GM19455 (cell line): ENCODE results near the gene SLC16A6.
"Not testable (repeated sequence)": the region's sequence is repeated elsewhere in the genome, so short reads cannot be mapped to it uniquely, and the experiment has no call there.

Source experiments
- ATAC-seq: cut with Tn5 transposase; IDR thresholded peaks from one replicate; pipeline ENCODE4 v1.9.1; 2021; ENCODE audit not compliant: unreplicated experiment

The SLC16A6 gene, protein sequence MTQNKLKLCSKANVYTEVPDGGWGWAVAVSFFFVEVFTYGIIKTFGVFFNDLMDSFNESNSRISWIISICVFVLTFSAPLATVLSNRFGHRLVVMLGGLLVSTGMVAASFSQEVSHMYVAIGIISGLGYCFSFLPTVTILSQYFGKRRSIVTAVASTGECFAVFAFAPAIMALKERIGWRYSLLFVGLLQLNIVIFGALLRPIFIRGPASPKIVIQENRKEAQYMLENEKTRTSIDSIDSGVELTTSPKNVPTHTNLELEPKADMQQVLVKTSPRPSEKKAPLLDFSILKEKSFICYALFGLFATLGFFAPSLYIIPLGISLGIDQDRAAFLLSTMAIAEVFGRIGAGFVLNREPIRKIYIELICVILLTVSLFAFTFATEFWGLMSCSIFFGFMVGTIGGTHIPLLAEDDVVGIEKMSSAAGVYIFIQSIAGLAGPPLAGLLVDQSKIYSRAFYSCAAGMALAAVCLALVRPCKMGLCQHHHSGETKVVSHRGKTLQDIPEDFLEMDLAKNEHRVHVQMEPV

DNA sequence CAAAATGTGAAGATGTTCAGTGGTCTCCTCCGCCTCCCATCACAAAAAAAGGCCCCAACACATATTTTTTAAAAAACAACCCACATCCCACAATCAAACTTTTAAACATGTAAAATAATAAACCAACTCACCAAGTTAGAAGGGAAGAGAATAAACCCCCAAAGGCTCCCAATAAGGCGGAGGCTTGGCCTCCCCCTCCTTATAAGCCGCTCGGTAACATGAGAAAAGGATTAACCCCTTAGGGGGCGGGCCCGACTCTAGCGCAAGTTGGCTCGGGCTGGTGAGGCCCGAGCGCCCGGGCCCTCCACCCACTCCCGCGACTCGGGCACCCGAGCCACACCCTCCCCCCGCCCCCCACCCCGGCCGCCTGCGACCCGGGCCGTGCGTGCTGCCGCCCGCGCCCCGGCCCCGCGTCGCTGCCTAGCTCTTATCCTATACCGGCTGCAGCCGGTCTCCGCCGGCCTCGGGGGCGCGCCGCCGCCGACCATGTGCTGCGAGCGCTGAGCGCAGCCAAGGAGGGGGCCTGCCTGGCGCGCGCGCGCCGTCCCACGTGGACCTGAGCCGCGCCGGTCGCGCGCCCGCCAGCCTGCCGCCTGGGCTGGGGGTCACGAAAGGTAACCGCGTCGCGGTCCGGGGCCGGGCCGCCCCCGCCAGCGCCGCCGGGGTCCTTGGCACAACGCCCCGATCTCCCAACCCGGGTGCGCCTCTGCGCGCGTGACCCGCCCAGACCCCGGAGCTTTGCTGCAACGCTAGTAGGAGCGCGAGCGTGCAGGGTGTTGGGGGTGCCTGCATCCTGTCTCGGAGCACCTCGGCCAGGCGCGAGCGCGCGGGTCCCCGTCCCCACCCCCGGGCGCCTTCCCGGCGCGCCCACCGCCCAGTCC, at the start of gene SLC16A6, which contains the start of gene ARSG:
Gene SLC16A6 (minus strand): TSS at position 173 of the 881 bp plus-strand sequence. CDS start 12,807 bp downstream, outside the sequence.
Gene ARSG (plus strand): TSS at position 541 of the 881 bp plus-strand sequence. CDS start 15,999 bp downstream, outside the sequence.
- ATAC-seq: peak; percentile 55

DNA sequence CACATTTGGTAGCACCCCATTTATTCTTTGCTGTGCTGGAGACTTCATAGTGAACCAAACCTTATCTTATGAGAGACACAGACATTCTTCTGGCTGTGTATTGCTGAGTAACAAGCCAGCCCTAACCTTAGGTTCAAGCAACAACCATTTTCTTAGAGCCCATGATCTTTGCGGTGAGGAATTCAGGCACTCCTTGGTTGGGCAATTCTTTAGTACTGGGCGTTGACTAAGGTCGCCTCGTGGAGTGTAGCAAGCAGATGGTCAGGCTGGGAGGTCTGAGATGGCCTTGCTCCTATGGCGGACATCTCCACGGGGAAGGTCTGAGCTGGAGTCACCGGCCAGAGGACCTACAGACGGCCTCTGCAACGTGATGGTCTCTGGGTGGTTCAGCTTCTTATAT, 43.5 kb upstream of the SLC16A6 start:
- ATAC-seq: no peak

DNA sequence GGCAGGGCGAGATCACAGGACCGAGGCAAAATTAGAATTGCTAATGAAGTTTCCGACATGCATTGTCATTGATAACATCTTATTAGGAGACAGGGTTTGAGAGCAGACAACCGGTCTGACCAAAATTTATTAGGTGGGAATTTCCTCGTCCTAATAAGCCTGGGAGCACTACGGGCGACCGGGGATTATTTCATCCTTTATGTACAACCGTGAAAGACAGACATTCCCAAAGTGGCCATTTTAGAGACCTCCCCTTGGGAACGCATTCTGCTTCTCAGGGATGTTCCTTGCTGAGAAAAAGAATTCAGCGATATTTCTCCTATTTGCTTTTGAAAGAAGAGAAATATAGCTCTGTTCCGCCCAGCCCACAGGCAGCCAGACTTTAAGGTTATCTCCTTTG, 41.0 kb upstream of the SLC16A6 start:
- ATAC-seq: not testable (repeated sequence)

DNA sequence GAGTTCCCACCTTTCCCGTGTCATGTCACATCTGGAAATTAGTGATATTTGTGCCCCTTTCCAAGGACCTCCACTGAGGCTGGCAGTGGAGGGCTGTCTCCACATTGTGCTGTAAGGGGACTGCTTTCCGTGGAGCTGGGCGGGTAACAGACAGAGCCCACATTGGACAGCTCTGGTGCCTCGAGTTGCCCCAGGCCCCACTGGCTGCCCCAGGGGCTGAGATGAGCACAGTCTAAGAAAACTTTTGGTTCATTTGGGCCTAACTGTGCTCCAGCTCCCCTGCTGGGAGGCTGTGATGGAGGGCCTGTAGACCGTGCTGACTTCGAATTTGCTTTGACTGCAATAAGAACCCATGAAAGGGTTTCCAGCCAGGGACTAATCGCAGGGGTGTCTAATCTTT, 38.4 kb upstream of the SLC16A6 start:
- ATAC-seq: no peak

DNA sequence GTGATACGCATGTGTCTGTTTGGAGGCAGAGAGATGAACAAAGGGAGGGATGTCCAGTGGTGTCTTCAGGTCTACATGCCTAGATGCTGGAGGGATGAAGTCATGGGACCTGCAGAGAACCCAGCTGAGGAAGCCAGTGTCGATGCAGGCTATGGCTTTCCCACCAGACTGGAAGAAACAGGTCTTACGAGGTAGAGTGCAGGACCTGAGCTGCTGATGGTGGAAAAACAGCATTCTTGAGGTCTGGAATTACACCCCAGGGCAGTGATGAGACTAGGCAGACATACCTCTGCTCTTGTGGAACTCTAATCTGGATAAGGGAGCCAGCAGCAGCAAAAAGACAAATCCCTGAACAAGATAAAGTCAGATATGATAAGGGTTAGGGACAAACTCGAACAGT, 37.7 kb upstream of the SLC16A6 start:
- no peak for ATAC-seq

DNA sequence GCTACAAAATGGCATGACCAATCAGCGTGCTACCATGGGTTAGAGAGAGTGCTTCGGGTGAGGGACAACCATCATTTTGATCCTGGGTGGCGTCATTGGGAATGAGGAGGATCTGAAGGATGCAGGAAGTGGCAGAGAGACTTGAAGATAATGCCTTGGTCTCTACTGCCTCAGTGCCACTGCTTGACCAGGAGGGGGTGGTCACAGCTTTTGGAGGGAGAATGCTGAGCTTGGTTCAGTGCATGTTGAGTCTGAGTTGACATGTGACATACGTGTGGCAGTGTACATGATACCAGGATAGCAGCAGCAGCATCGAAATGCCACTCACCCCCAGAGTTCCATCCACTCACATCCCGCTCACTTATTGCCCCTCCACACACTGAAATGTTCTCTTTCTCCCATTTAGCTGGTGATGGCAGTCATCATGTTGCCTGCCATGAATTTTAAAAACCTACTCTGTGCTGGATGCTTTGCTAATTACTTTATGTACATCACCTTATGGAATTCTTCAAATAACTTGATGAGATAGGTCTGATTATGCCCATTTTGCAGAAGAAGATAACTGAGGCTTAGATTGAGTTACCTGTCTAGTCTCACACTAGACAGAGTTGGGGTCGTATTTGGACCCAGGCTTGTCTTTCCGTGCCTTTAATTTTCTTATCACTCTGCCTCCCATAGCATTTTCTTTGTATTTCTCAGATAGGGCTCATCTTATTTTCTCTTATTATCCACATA, 37.1 kb upstream of the SLC16A6 start:
- no peak for ATAC-seq

DNA sequence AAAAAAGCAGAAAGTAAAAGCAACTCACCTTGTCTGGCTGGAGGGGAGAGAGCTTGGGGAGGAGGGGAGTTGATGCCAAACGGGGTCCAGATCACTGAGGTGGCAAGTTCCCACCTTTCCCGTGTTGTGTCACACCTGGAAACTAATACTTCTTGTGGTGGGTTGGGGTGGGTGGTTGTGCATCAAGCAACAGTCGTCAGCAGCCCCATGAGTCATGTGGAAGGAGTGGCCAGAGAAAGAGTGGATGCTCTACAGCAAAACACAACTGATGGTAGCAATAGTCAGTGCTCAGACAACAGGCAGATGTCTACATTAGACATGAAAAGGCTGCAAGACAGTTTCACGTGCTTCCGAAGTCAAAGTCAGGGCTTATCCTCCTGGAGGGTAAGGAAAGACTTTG, 35.8 kb upstream of the SLC16A6 start:
- ATAC-seq: no peak

DNA sequence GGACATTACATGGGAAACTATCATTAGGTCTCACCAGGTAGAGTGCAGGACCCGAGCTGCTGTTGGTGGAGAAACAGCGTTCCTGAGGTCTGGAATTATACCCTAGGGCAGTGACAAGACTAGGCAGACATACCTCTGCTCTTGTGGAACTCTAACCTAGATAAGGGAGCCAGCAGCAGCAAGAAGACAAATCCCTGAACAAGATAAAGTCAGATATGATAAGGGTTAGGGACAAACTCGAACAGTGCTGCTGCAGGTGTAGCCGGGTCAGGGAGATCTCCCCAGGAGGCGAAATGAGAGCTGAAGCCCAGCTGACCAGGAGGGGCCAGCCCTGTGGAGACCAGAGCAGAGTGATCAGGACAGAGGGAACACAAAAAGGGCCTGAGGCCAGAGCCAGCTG, 35.0 kb upstream of the SLC16A6 start:
- no peak for ATAC-seq

DNA sequence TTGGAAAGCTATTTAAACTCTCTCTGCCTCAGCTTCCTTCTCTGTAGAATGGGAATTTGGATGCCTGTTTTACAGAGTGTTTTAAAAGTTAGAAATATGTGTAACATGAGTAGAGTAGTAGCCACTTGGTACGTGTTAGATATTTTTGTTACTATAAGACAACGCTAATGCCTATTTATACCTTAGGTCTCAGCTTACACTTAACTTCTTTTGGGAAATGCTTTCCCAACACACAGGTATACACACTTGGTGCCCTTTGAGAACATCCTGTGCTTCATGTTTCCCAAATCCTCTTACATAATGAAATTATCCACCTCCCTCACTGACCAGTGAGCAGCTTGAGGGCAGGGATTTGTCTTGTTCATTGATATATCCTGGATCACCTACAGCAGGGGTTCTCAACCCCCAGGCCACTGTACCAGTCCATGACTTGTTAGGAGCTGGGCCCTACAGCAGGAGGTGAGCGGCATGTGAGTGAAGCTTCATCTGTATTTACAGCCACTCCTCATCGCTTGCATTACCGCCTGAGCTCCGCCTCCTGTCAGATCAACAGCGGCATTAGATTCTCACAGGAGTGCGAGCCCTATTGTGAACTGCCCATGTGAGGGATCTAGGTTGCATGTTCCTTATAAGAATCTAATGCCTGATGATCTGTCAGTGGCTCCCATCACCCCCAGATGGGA, 33.9 kb upstream of the SLC16A6 start:
- no peak for ATAC-seq

DNA sequence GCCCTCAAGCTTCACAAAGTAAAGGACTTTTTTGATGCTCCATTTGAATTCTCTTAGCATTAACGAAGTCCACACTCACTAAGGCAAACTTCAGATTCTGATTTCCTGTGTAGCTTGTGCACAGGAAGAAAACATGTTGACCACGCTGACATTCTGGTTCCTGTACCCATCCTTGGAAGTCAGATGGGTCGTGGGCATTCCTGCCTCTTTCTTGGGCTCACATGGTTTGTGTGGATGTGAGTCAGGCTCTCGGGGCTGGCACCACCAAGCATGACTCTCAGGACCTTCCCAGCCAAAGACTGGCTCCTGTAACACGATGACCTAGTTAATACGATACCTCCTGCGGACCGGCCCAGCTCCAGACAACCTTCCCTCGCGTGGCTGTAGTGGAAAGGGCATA, 33.2 kb upstream of the SLC16A6 start:
- no peak for ATAC-seq

DNA sequence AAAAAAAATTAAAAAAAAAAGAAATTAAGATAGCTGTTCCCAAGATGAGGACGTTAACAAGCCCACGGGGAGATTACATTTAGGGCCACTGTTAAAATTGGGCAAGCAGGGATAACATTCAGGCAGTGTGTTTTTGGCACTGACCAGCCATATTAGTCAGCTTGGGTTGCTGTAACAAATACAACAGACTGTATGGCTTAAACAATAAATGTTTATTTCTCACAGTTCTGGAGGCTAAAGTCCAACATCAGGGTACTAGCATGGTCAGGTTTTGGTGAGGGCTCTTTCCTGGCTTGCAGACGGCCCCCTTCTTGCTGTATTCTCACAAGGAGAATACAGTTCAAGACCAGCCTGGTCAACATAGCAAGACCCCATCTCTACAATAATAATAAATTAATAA, 31.7 kb upstream of the SLC16A6 start:
- no peak for ATAC-seq

DNA sequence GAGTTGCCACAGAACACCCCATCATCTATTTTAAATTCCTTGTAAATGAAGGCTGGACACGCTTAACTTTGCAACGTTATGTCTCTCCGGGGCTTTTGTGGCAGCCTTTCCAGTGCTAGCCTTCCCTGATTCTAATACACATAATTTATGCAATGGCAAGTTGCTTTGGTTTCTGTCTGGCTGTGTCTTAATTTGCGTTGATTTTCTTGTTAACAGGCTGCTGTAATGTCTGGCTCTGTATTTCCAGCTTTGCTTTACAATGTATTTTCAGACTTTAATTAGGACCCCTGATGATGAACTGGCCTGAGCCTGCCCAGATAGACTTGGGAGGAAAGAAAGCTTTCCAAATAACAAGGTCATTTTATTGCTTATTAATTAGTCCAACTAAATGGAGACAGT, 30.6 kb upstream of the SLC16A6 start:
- ATAC-seq: no peak

DNA sequence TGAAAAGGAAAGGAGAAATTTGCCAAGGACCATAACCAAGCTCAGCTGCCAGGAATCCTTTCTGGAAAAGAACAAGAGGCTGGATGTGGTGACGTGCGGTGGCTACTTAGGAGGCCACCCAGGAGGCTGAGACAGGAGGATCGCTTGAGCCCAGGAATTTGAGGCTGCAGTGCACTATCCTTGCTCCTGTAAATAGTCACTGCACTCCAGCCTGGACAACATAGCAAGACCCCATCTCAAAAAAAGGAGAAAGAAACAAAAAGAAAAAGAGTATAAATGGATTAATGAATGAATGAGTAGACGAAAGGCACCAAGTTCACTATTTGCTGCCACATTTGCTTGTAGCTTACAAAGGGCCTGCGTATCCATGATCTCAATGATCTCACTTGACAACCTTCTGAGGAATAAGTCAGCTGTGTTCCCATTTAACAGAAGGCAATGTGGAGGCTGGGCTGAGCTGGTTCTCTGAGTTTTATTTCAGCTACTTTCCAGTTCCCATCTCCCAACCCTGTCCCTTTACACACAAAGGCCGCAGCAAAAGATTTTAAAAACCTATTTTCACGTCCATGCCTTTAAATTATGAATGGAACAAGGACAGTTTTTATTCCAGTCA, 30.1 kb upstream of the SLC16A6 start:
- ATAC-seq: no peak

DNA sequence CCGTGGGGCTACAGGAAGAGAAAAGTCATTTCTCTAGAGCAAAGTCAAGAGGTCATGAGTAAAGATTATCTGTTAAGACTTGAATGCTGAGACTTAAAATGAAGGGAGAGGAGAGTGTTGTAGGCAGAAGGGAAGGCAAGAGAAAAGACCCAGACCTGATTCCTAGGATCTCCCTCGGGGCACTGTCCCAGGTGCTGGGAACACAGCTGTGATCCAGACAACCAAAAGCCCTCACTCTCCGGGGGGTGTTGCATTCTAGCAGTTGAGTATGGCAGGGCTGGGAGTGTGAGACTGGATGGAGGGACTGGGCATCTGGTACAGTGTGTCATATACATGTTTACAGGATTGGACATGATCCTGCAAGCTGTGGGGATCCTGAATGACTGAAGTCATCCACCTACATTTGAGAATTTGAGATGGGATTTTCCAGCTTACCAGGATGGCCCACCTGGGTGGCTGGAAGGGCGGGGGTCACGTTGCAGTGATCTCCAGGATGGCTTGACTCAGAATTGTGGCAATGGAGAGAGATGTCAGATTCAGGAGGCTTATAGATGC, 29.5 kb upstream of the SLC16A6 start:
- no peak for ATAC-seq

DNA sequence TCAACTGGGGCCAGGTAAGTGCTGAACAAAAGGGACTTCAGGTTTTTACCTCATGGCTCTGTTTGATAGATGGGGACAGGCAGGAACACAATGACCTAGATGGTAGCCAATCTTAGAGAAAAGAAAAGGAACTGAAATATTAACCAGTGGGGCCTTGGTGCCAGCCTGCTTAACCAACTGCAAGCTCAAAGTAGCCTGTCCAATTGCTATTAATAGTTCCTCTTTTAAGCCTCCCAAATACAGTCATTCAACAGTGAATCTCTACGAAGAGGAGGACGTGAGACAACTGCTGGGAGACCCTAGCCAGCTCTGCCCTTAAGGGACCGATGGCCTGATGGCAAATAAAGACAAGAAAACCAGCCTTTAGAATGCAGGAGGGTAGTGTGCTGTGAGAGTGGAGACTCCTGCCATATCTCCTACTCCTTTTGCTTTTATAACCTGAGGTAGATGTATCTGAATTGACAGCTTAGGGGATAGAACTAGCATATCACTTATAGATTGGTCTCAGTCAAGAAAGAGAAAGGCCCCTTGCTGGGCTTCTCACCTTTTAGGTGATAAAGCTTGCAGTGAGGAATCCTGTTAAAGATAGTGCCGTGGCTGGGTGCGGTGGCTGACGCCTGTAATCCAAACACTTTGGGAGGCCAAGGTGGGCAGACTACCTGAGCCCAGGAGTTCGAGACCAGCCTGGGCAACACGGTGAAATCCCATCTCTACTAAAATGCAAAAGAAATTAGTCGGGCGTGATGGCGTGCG, 28.7 kb upstream of the SLC16A6 start:
- no peak for ATAC-seq

DNA sequence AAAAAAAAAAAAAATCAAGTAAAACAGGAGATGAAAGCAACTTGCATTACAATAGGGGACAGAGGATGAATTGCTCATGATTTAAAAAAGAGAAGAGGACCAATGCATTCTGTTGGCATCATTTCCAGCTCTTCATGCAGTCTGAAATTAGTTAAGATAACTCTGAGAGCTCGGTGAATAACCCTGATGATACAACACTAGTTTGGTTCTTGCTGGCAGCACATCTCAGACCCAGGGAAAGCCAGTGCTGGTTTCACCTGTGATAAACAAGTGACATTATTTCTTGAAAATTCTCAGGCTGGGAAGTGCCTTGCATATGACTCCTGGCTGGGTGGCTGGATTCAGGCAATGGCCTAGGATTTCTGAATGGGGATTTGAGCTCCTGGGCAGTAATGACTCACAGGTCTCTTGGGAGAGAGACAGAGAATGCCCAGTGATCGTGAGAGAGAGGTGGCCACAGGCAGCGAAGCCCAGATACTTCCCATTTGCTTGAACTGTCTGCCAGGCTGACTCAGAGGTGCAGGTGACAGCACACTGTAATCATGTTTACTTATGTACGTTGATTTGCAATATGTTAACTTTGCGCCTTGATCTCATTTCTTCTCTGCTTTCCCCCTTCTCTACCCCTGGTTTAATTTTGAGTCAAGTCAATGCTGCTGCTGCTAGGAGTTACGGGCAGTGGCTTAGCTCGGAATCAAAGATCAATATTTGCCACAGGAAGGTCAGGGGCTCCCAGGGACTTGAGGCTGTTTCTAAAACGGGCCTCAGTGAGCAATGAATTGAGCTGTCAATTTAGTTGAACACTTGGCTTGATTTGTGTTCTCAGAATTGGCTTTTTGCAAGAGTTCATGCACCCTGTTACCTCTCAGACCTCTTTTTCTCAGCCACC, 27.4 kb upstream of the SLC16A6 start:
- ATAC-seq: no peak

DNA sequence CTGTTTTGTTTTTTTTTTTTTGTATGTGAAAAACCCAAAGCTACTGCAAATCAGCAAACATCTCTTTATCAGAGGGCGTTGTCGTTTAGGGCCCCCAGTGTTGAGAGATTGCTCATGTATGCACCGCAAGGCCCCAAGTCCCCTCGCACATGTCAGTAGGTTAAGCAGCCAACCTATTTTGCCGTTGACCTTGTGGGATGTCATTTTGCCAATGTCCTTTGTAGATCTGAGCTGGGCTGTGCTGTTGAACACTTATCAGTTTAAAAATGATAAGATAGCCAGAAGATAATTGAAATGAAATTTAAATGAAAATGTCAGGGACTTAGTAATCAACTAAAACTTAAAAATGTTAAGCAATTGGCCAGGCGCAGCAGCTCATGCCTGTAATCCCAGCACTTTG, 26.5 kb upstream of the SLC16A6 start:
- ATAC-seq: no peak

DNA sequence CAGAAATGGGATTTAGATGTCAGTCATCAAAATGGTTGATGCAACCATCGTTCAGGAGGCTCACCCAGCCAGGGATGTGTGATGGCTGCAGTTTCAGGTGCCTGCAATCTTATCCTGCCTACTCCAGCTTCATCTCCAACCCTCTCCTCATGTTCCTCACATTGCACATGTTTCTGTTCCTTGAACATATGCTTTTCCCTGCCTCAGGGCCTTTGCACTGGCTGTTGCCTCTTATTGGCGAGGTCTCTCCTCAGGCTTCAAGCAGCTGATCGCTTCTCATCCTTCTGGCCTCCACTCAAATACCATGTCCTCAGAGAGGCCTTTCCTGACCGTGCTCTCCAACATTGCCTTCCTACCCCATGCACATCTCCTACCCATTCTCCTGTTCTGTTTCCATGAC, 25.0 kb upstream of the SLC16A6 start:
- no peak for ATAC-seq
